HG03103 (cell line): Measurements from ENCODE around the gene RNF130.

ENCODE experiments used
- ATAC-seq: cut with Tn5 transposase; IDR thresholded peaks from one replicate; pipeline ENCODE4 v1.9.1; 2021; ENCODE audit warnings: low read depth; ENCODE audit not compliant: unreplicated experiment

Gene RNF130

GRCh38 chr5:180071531-180072255, at the start of gene RNF130:
Gene RNF130 (minus strand): TSS chr5:180071759. CDS start chr5:180071702, 57 bp downstream.
- peak; percentile 45 for ATAC-seq

GRCh38 chr5:180120237-180121101, 48.9 kb upstream of the RNF130 start:
- no peak for ATAC-seq

GRCh38 chr5:180119903-180120236, 48.3 kb upstream of the RNF130 start:
- no peak for ATAC-seq

- no peak for ATAC-seq
Measured at GRCh38 chr5:180119031-180119902, 47.7 kb upstream of the RNF130 start.

GRCh38 chr5:180118391-180118791, 46.8 kb upstream of the RNF130 start:
- no peak for ATAC-seq

GRCh38 chr5:180117000-180117725, 45.6 kb upstream of the RNF130 start:
- ATAC-seq = no peak

- ATAC-seq = no peak
Measured at GRCh38 chr5:180116077-180116999, 44.8 kb upstream of the RNF130 start.

- no peak for ATAC-seq
Measured at GRCh38 chr5:180115326-180116076, 43.9 kb upstream of the RNF130 start.

GRCh38 chr5:180114304-180115003, 42.9 kb upstream of the RNF130 start:
- no peak for ATAC-seq

GRCh38 chr5:180113660-180114303, 42.2 kb upstream of the RNF130 start:
- ATAC-seq = no peak

GRCh38 chr5:180112181-180112861, 40.8 kb upstream of the RNF130 start:
- no peak for ATAC-seq

GRCh38 chr5:180111273-180112002, 39.9 kb upstream of the RNF130 start:
- no peak for ATAC-seq

- no peak for ATAC-seq
Measured at GRCh38 chr5:180109920-180110319, 38.4 kb upstream of the RNF130 start.

- ATAC-seq = no peak
Measured at GRCh38 chr5:180107005-180107404, 35.4 kb upstream of the RNF130 start.

GRCh38 chr5:180105827-180106312, 34.3 kb upstream of the RNF130 start:
- ATAC-seq = no peak

GRCh38 chr5:180104168-180104530, 32.6 kb upstream of the RNF130 start:
- ATAC-seq = no peak
